Neuronal stem cell (in vitro differentiated cells): ENCODE measurements around the gene PSAP. TPM values are rescaled to one million over a fixed set of nuclear protein-coding genes. Genes with fewer than 3 reads are reported as not detected.

Experiments
- small RNA-seq: library from polyadenylated mRNA; stranded (forward); fragments of <200 nt; extraction: miRNeasy Mini kit (QIAGEN cat#:217004); gene quantifications from one replicate; pipeline ENCODE3, GENCODE V24; 2013; ENCODE audit not compliant: insufficient read depth

The PSAP gene

Small RNA genes within 50 kb of the gene (small RNA-seq; reads per million reads assigned to genes)
- gene MIR7152 (not detected), gene RNU7-38P (not detected)
